Femur (tissue), 1 donor: ENCODE data around the gene TATDN2.
"Not testable (repeated sequence)": the region's sequence is repeated elsewhere in the genome, so short reads cannot be mapped to it uniquely, and the experiment has no call there.

Experiments used
- DNase-seq: peaks from one replicate; pipeline ENCODE4 v3.0.0-alpha.2; 2017

Gene TATDN2

GRCh38 chr3:10292505-10293419 is 44.5 kb downstream of the TATDN2 start, which contains the start of gene GHRL:
GHRL (minus strand) TSS chr3:10292947; CDS start chr3:10290180, 2,767 bp downstream.
- peak; percentile 51 for DNase-seq

- no peak for DNase-seq
These were observed 45.8 kb downstream of the TATDN2 start for GRCh38 chr3:10294030-10294586.

GRCh38 chr3:10298064-10298463 is 49.8 kb downstream of the TATDN2 start:
- not testable (repeated sequence) for DNase-seq

GRCh38 chr3:10299175-10299574 is 50.9 kb downstream of the TATDN2 start:
- DNase-seq = no peak

- no peak for DNase-seq
These were observed 51.4 kb downstream of the TATDN2 start for GRCh38 chr3:10299679-10300078.

- DNase-seq = no peak
These were observed 51.8 kb downstream of the TATDN2 start for GRCh38 chr3:10300087-10300486.

- DNase-seq = no peak
These were observed 54.8 kb downstream of the TATDN2 start for GRCh38 chr3:10303105-10303504.

- DNase-seq = no peak
These were observed 55.5 kb downstream of the TATDN2 start for GRCh38 chr3:10303785-10304184.

- DNase-seq = no peak
These were observed 56.6 kb downstream of the TATDN2 start for GRCh38 chr3:10304905-10305304.

- DNase-seq = no peak
These were observed 57.2 kb downstream of the TATDN2 start for GRCh38 chr3:10305331-10305902.

GRCh38 chr3:10306156-10306555 is 57.9 kb downstream of the TATDN2 start:
- DNase-seq = no peak

- no peak for DNase-seq
These were observed 60.4 kb downstream of the TATDN2 start for GRCh38 chr3:10308678-10309077.

GRCh38 chr3:10309736-10310135 is 61.5 kb downstream of the TATDN2 start:
- DNase-seq = no peak

GRCh38 chr3:10310578-10310977 is 62.3 kb downstream of the TATDN2 start:
- no peak for DNase-seq

- peak; percentile 12 for DNase-seq
These were observed 63.5 kb downstream of the TATDN2 start for GRCh38 chr3:10311710-10312109.

- DNase-seq = peak; percentile 5
These were observed 64.1 kb downstream of the TATDN2 start for GRCh38 chr3:10312391-10312790.

- peak; percentile 11 for DNase-seq
These were observed 64.6 kb downstream of the TATDN2 start for GRCh38 chr3:10312861-10313260.

- DNase-seq = peak; percentile 11
These were observed 66.8 kb downstream of the TATDN2 start for GRCh38 chr3:10315101-10315500.

GRCh38 chr3:10315771-10316344 is 67.6 kb downstream of the TATDN2 start:
- DNase-seq = peak; percentile 10

- peak; percentile 6 for DNase-seq
These were observed 69.2 kb downstream of the TATDN2 start for GRCh38 chr3:10317311-10317960.

- no peak for DNase-seq
These were observed 69.7 kb downstream of the TATDN2 start for GRCh38 chr3:10317961-10318350.

- DNase-seq = peak; percentile 11
These were observed 71.0 kb downstream of the TATDN2 start for GRCh38 chr3:10319251-10319650.

- DNase-seq = peak; percentile 3
These were observed 71.5 kb downstream of the TATDN2 start for GRCh38 chr3:10319804-10320203.
